CD4-positive, alpha-beta memory T cell (primary cell): Measurements from ENCODE around the gene HOXD11. TPM values are rescaled to one million over a fixed set of nuclear protein-coding genes. Genes with fewer than 3 reads are reported as not detected.

ENCODE experiments used
- CTCF ChIA-PET: fragments of 350-600 bp; sonication (Branson Sonifier 250); formaldehyde crosslinking; loops from one replicate; lab custom pipeline; 2021; ENCODE audit warnings: inconsistent platforms; ENCODE audit not compliant: partially characterized antibody; lab: Charles Lee
- POLR2A ChIA-PET: fragments of 350-600 bp; sonication (Branson Sonifier 250); formaldehyde crosslinking; loops from one replicate; lab custom pipeline; 2021; ENCODE audit not compliant: partially characterized antibody; lab: Charles Lee
- DNase-seq, 5 donors: peaks; one replicate each; pipeline versions ENCODE4 v3.0.0 to v3.0.0-alpha.2; 2020 to 2022; ENCODE audit warnings: mixed read lengths in 1 of 5
- H3K27ac ChIP-seq: one replicate; pipeline ENCODE4 v1.7.0; 2013; ENCODE audit warnings: low read depth, low read length
- H3K27me3 ChIP-seq: 2 replicates; pipeline ENCODE4 v1.7.0; 2013; ENCODE audit warnings: mild to moderate bottlenecking, low read length, moderate library complexity; ENCODE audit not compliant: insufficient read depth
- H3K36me3 ChIP-seq: 2 replicates; pipeline ENCODE4 v1.7.0; 2013; ENCODE audit warnings: mild to moderate bottlenecking, low read length, moderate library complexity; ENCODE audit not compliant: insufficient read depth
- H3K4me1 ChIP-seq: 2 replicates; pipeline ENCODE4 v1.7.0; 2013; ENCODE audit warnings: mild to moderate bottlenecking, low read length, moderate library complexity; ENCODE audit not compliant: insufficient read depth
- H3K4me3 ChIP-seq, 2 donors: one replicate each; pipeline ENCODE4 v1.7.0; 2013; ENCODE audit warnings: low read length in 2 of 2, mild to moderate bottlenecking in 1 of 2
- H3K9me3 ChIP-seq, 2 donors: one replicate each; pipeline ENCODE4 v1.7.0; 2013; ENCODE audit warnings: low read length in 2 of 2, control low read depth in 1 of 2; ENCODE audit not compliant: control insufficient read depth in 1 of 2
- H3K27ac Mint-ChIP-seq, 7 donors: one replicate each; pipeline ENCODE4 v1.8.0; 2020 to 2021; ENCODE audit warnings: mixed read lengths in 7 of 7, mild to moderate bottlenecking in 6 of 7, inconsistent platforms in 3 of 7, moderate library complexity in 3 of 7
- H3K27me3 Mint-ChIP-seq, 2 donors: one replicate each; pipeline ENCODE4 v1.8.0; 2020 to 2021; ENCODE audit warnings: mixed read lengths in 2 of 2
- H3K36me3 Mint-ChIP-seq, 2 donors: one replicate each; pipeline ENCODE4 v1.8.0; 2020 to 2021; ENCODE audit warnings: mixed read lengths in 2 of 2, inconsistent platforms in 1 of 2, mild to moderate bottlenecking in 1 of 2
- H3K4me1 Mint-ChIP-seq, 4 donors: one replicate each; pipeline ENCODE4 v1.8.0; 2020 to 2021; ENCODE audit warnings: mixed read lengths in 4 of 4, mild to moderate bottlenecking in 1 of 4
- H3K4me3 Mint-ChIP-seq, 8 donors: one replicate each; pipeline ENCODE4 v1.8.0; 2020 to 2021; ENCODE audit warnings: mixed read lengths in 8 of 8, mild to moderate bottlenecking in 7 of 8, moderate library complexity in 6 of 8, inconsistent platforms in 3 of 8
- H3K9me3 Mint-ChIP-seq, 8 donors: one replicate each; pipeline ENCODE4 v1.8.0; 2020 to 2021; ENCODE audit warnings: mixed read lengths in 8 of 8, mild to moderate bottlenecking in 5 of 8, inconsistent platforms in 3 of 8, moderate library complexity in 1 of 8
- intact Hi-C: fragments of 100-400 bp; cut with micrococcal nuclease; formaldehyde crosslinking; loops from one replicate; pipeline ENCODE4 v1.15.1; 2023
- polyA plus RNA-seq, 2 donors: library from polyadenylated mRNA; unstranded; fragments of 300-500 nt; fragmentation: Illumina TruSeq; gene quantifications; one replicate each; pipeline ENCODE4 v1.2.3, GENCODE V29; 2021
- total RNA-seq, 2 experiments: library from RNA; stranded (reverse); gene quantifications; one replicate each; pipeline ENCODE4 v1.2.3, GENCODE V29; 2021

The HOXD11 gene
- total and polyA plus RNA-seq, 4 experiments from 2014 or later = not detected

- Mint-ChIP-seq H3K27ac (no peak overlapping the region), H3K27me3 (peaks cover 76 to 83% of the 10 kb centered on the region in 2 donors), H3K36me3 (peaks cover 0 to 1% of the 10 kb centered on the region in 2 donors), H3K4me1 (peaks cover 2 to 12% (median 4%) of the 10 kb centered on the region in 4 donors), H3K4me3 (no peak overlapping the region), H3K9me3 (peaks cover 0 to 8% (median 3%) of the 10 kb centered on the region in 8 donors)
- intact Hi-C loops = no loop called here
- Histone ChIP-seq H3K27me3 (peaks cover 67% of the 10 kb centered on the region), H3K4me1 (peaks cover 1% of the 10 kb centered on the region), H3K27ac (no peak overlapping the region), H3K4me3 (no peak overlapping the region), H3K36me3 (no peaks in the 10 kb centered on the region), H3K9me3 (no peaks in the 10 kb centered on the region)
- POLR2A ChIA-PET = no interaction called here
- no peak for DNase-seq
- CTCF ChIA-PET = interaction anchor here (0.8 kb wide), 1 partner anchor 48 kb away, joined by 3 read pairs; no protein-coding TSS in a partner anchor
These were observed 39.0 kb downstream of the HOXD11 start for GRCh38 chr2:176146101-176146500.

DNA sequence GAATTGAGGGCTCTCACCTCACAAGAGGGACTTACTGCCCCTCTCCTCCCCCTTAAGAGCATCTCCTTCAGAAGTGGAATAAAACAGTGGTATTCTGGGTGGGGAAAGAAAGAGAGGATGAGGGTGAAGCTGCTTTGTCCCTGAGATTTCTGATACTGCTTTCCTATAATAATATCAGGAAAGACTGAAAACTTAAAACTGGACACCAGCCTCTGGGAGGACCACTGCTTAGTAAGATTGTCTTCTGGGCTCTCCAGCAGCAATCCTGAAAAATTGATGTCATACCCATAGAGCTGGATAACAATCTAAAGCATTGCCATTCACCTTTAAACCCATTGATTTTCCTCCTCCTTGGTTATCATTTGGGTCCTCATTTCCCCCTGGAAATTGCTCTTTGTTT, 39.6 kb downstream of the HOXD11 start:
- H3K27me3 Mint-ChIP-seq = peaks cover 75 to 82% of the 10 kb centered on the region in 2 donors
- no peaks in the 10 kb centered on the region for H3K4me1 ChIP-seq
- H3K9me3 Mint-ChIP-seq = peaks cover 0 to 6% (median under 1%) of the 10 kb centered on the region in 8 donors
- peaks cover 67% of the 10 kb centered on the region for H3K27me3 ChIP-seq
- peak overlapping the region in 1 of 8 donors; percentile 24 for H3K4me3 Mint-ChIP-seq
- H3K4me3 ChIP-seq = no peak overlapping the region
- CTCF ChIA-PET = interaction anchor here (0.8 kb wide), 1 partner anchor 49 kb away, joined by 3 read pairs; no protein-coding TSS in a partner anchor
- H3K27ac ChIP-seq = no peak overlapping the region
- DNase-seq = no peak
- H3K9me3 ChIP-seq = no peaks in the 10 kb centered on the region
- no peaks in the 10 kb centered on the region for H3K36me3 ChIP-seq
- H3K4me1 Mint-ChIP-seq = peaks cover 0 to 6% (median under 1%) of the 10 kb centered on the region in 4 donors
- no peaks in the 10 kb centered on the region for H3K36me3 Mint-ChIP-seq
- intact Hi-C loops = no loop called here
- POLR2A ChIA-PET = no interaction called here
- peak overlapping the region in 1 of 7 donors; percentile 1 for H3K27ac Mint-ChIP-seq

DNA sequence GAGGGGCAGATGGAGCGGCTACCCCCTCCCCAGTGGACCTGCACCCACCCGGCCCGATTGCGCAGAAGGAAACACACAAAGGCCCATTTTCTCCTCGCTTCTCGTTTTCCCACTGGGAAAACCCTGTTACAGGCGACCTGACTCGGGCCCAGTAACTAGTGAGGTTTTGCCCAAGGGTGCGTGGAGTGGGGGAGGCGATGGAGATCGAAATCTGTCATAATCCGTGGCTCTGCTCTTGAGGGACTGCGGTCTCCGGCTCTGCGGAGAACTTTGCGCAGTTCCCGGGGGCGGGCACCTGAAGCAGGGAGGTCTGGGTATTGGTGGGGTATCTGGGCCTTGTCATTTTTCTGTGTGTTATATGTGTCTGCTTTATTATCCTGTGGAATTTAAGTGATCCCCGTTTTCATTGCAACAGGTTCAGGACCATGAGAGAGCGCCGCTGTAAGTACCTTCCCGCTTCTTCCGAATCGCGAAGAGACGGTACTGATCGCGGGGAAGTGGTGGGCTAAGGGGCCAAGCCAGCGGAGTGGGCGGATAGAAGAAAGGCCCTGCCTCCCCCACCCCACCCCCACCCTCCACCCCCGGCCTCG, 40.2 kb downstream of the HOXD11 start:
- Histone ChIP-seq H3K36me3 (no peaks in the 10 kb centered on the region), H3K9me3 (no peaks in the 10 kb centered on the region), H3K27ac (no peak overlapping the region), H3K4me3 (no peak overlapping the region), H3K4me1 (no peaks in the 10 kb centered on the region), H3K27me3 (peaks cover 61% of the 10 kb centered on the region)
- H3K4me3 Mint-ChIP-seq = no peak overlapping the region
- no peak for DNase-seq
- peaks cover 0 to 6% (median under 1%) of the 10 kb centered on the region in 4 donors for H3K4me1 Mint-ChIP-seq
- H3K9me3 Mint-ChIP-seq = peaks cover 0 to 6% (median under 1%) of the 10 kb centered on the region in 8 donors
- ChIA-PET POLR2A (no interaction called here), CTCF (interaction anchor here (0.8 kb wide), 1 partner anchor 49 kb away, joined by 3 read pairs; no protein-coding TSS in a partner anchor)
- intact Hi-C loops = no loop called here
- H3K36me3 Mint-ChIP-seq = no peaks in the 10 kb centered on the region
- peaks cover 69 to 76% of the 10 kb centered on the region in 2 donors for H3K27me3 Mint-ChIP-seq
- H3K27ac Mint-ChIP-seq = peak overlapping the region in 2 of 7 donors; percentile 1 to 19

GRCh38 chr2:176147800-176148496, 40.9 kb downstream of the HOXD11 start:
- H3K4me1 Mint-ChIP-seq = peaks cover 0 to 6% (median 3%) of the 10 kb centered on the region in 4 donors
- H3K36me3 Mint-ChIP-seq = no peaks in the 10 kb centered on the region
- Histone ChIP-seq H3K4me3 (no peak overlapping the region), H3K27me3 (peaks cover 59% of the 10 kb centered on the region), H3K27ac (no peak overlapping the region), H3K9me3 (no peaks in the 10 kb centered on the region), H3K4me1 (no peaks in the 10 kb centered on the region), H3K36me3 (no peaks in the 10 kb centered on the region)
- H3K27me3 Mint-ChIP-seq = peaks cover 69 to 78% of the 10 kb centered on the region in 2 donors
- CTCF ChIA-PET = no interaction called here
- H3K27ac Mint-ChIP-seq = peak overlapping the region in 2 of 7 donors; percentile 19 to 32
- intact Hi-C loops = no loop called here
- H3K9me3 Mint-ChIP-seq = peaks cover 0 to 6% (median under 1%) of the 10 kb centered on the region in 8 donors
- DNase-seq = no peak
- peak overlapping the region in 2 of 8 donors; percentile 26 to 50 for H3K4me3 Mint-ChIP-seq
- POLR2A ChIA-PET = no interaction called here

DNA sequence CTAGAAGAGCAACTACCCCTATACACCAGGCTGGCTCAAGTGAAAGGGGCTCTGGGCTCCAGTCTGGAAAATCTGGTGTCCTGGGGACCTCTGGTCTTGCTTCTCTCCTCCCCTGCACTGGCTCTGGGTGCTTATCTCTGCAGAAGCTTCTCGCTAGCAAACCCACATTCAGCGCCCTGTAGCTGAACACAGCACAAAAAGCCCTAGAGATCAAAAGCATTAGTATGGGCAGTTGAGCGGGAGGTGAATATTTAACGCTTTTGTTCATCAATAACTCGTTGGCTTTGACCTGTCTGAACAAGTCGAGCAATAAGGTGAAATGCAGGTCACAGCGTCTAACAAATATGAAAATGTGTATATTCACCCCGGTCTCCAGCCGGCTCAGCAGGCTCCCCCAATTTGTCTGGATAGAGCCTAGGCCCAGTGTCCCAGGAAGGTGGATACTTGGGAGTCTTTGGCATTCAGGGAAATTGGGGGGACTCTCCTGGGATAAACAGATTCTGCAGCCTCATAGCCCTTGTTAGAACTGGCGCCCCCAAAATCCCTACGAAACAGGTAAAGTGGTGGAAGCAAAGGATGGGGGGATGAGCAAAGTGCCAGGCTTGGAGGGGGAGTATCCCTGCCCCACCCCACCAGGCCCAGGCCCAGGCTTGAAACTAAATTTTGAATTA, 41.8 kb downstream of the HOXD11 start:
- DNase-seq = no peak

GRCh38 chr2:176149481-176149938, 42.4 kb downstream of the HOXD11 start:
- H3K4me1 Mint-ChIP-seq = peaks cover 0 to 6% (median 3%) of the 10 kb centered on the region in 4 donors
- Histone ChIP-seq H3K4me1 (no peaks in the 10 kb centered on the region), H3K27ac (no peak overlapping the region), H3K9me3 (no peaks in the 10 kb centered on the region), H3K4me3 (no peak overlapping the region), H3K36me3 (no peaks in the 10 kb centered on the region), H3K27me3 (peaks cover 62% of the 10 kb centered on the region)
- ChIA-PET POLR2A (no interaction called here), CTCF (no interaction called here)
- no peak overlapping the region for H3K4me3 Mint-ChIP-seq
- no peaks in the 10 kb centered on the region for H3K36me3 Mint-ChIP-seq
- intact Hi-C loops = no loop called here
- H3K27ac Mint-ChIP-seq = no peak overlapping the region
- H3K27me3 Mint-ChIP-seq = peaks cover 68 to 79% of the 10 kb centered on the region in 2 donors
- DNase-seq = no peak
- H3K9me3 Mint-ChIP-seq = peaks cover 0 to 6% (median under 1%) of the 10 kb centered on the region in 8 donors

More for the DNA sequence above, 41.8 kb downstream of the HOXD11 start:
- H3K4me1 Mint-ChIP-seq = peaks cover 0 to 6% (median 3%) of the 10 kb centered on the region in 4 donors
- H3K9me3 Mint-ChIP-seq = peaks cover 0 to 6% (median under 1%) of the 10 kb centered on the region in 8 donors
- no peak overlapping the region for H3K27ac Mint-ChIP-seq
- H3K4me3 ChIP-seq = no peak overlapping the region
- intact Hi-C loops = no loop called here
- H3K36me3 Mint-ChIP-seq = no peaks in the 10 kb centered on the region
- H3K27me3 Mint-ChIP-seq = peaks cover 68 to 78% of the 10 kb centered on the region in 2 donors
- ChIA-PET CTCF (no interaction called here), POLR2A (no interaction called here)
- H3K9me3 ChIP-seq = no peaks in the 10 kb centered on the region
- H3K4me1 ChIP-seq = no peaks in the 10 kb centered on the region
- no peak overlapping the region for H3K27ac ChIP-seq
- H3K36me3 ChIP-seq = no peaks in the 10 kb centered on the region
- H3K27me3 ChIP-seq = peaks cover 57% of the 10 kb centered on the region
- H3K4me3 Mint-ChIP-seq = no peak overlapping the region
